Measurements from ENCODE around the gene CORO7.

The CORO7 gene

DNA sequence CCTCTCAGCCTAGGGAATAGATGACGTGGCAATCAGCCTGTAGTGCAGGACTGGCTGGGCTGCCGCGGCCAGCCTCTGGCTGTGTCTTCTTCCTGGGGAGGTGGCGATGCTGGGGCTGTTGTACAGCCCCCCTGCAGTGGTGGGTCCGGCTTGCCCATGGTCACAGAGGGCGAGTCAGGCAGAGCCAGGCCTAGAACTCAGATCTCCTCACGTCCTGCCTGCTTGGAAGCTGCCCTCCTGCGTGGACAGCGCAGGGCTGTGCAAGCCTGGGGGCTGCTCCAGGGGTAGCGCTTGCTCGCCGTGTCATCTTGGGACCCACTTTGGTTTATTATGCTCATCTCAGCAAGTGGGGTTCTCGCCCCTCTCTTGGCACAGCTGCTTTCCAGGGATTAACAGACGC is 38.7 kb upstream of the CORO7 start:
- Histone ChIP-seq H3K36me3 (ENCODE audit: control insufficient read depth, insufficient read depth, low read length) (peaks cover 36% of the 10 kb centered on the region), H3K27me3 (replicated peaks; ENCODE audit: control insufficient read depth, insufficient read depth, low read length) (no peaks in the 10 kb centered on the region), H3K4me3 (replicated peaks; ENCODE audit: low read depth, low read length) (no peak overlapping the region)
- DNase-seq (ENCODE audit: extremely low read depth, insufficient read length), result no peak
- TF ChIP-seq, protein P1, sequence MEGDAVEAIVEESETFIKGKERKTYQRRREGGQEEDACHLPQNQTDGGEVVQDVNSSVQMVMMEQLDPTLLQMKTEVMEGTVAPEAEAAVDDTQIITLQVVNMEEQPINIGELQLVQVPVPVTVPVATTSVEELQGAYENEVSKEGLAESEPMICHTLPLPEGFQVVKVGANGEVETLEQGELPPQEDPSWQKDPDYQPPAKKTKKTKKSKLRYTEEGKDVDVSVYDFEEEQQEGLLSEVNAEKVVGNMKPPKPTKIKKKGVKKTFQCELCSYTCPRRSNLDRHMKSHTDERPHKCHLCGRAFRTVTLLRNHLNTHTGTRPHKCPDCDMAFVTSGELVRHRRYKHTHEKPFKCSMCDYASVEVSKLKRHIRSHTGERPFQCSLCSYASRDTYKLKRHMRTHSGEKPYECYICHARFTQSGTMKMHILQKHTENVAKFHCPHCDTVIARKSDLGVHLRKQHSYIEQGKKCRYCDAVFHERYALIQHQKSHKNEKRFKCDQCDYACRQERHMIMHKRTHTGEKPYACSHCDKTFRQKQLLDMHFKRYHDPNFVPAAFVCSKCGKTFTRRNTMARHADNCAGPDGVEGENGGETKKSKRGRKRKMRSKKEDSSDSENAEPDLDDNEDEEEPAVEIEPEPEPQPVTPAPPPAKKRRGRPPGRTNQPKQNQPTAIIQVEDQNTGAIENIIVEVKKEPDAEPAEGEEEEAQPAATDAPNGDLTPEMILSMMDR (IDR thresholded peaks at IDR 0.05; ENCODE audit: insufficient read depth, low read length, poor library complexity, severe bottlenecking), result no peak

DNA sequence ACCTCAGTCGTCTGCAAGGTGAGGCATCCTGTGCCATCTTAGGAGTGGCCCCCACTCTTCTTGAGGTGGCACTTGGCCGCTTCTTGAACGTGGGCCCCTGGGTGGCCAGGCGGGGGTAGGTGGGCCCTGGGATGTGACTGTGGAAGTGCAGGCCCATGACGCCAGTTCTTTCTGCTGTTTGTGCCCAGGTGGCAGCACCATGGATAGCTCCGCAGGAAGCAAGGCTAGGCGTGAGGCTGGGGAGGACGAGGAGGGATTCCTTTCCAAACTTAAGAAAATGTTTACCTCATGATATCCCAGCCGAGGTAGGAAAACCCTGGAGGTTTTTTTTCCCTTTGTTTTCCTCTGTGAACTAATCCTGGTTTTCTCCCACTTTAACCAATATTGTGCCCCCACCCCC is 38.2 kb upstream of the CORO7 start:
- TF ChIP-seq, protein P1 (IDR thresholded peaks at IDR 0.05; ENCODE audit: insufficient read depth, low read length, poor library complexity, severe bottlenecking), result no peak

DNA sequence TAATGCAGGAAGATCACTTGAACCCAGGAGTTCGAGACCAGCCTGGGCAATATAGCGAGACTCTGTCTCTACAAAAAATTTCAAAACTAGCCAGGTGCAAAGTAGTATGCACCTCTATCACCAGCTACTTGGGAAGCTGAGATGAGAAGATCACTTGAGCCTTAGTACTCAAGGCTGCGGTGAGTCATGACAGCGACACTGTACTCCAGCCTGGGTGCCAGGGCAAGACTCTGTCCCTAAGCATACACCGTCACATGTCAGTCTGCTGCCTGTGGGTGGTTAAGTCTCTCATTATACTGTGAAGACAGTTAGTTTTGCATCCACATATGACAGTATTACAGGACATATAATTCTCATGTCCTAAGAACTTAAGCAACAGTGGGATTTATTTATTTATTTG is 36.3 kb upstream of the CORO7 start:
- H3K36me3 ChIP-seq (ENCODE audit: control insufficient read depth, insufficient read depth, low read length), result peaks cover 36% of the 10 kb centered on the region
- no peak for DNase-seq (ENCODE audit: extremely low read depth, insufficient read length)
- TF ChIP-seq, protein P1 (IDR thresholded peaks at IDR 0.05; ENCODE audit: insufficient read depth, low read length, poor library complexity, severe bottlenecking), result no peak

More for the DNA sequence above, 38.2 kb upstream of the CORO7 start:
- no peak overlapping the region for H3K4me3 ChIP-seq (replicated peaks; ENCODE audit: low read depth, low read length)
- no peak for DNase-seq (ENCODE audit: extremely low read depth, insufficient read length)
- H3K27me3 ChIP-seq (replicated peaks; ENCODE audit: control insufficient read depth, insufficient read depth, low read length), result no peaks in the 10 kb centered on the region
- H3K36me3 ChIP-seq (ENCODE audit: control insufficient read depth, insufficient read depth, low read length), result peaks cover 37% of the 10 kb centered on the region

DNA sequence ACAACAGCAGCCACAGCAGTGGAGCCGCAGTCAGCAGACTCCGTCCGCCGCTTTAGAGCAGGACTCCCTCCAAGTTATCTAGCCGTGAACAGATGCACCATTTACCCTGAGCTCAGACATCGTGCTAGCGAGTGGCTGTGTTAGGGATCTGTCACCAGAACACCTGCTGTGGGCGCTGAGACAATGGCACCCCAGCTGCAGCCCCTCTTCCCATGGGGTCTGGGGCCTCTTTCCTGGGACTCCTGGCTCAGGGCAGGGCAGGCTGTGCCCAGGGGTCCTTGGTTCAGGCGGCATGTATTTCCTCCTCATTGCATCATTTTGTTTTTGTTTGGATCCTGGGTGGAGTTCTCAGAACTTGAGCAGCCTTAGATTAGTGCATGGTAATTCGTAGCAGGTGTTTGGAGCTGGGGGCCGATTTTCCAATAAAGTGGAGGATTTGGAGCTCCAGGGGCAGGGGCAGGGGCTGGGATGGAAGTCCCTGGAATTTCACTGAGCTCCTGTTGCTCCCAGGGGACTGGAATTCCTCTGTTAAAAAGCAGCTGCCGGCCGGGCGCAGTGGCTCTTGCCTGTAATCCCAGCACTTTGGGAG is 34.6 kb upstream of the CORO7 start:
- TF ChIP-seq, protein P1 (IDR thresholded peaks at IDR 0.05; ENCODE audit: insufficient read depth, low read length, poor library complexity, severe bottlenecking), result no peak
- H3K36me3 ChIP-seq (ENCODE audit: control insufficient read depth, insufficient read depth, low read length), result peaks cover 39% of the 10 kb centered on the region
- H3K4me3 ChIP-seq (replicated peaks; ENCODE audit: low read depth, low read length), result no peak overlapping the region
- H3K27me3 ChIP-seq (replicated peaks; ENCODE audit: control insufficient read depth, insufficient read depth, low read length), result no peaks in the 10 kb centered on the region
- no peak for DNase-seq (ENCODE audit: extremely low read depth, insufficient read length)

More for the DNA sequence above, 36.3 kb upstream of the CORO7 start:
- Histone ChIP-seq H3K27me3 (replicated peaks; ENCODE audit: control insufficient read depth, insufficient read depth, low read length) (no peaks in the 10 kb centered on the region), H3K4me3 (replicated peaks; ENCODE audit: low read depth, low read length) (no peak overlapping the region)

DNA sequence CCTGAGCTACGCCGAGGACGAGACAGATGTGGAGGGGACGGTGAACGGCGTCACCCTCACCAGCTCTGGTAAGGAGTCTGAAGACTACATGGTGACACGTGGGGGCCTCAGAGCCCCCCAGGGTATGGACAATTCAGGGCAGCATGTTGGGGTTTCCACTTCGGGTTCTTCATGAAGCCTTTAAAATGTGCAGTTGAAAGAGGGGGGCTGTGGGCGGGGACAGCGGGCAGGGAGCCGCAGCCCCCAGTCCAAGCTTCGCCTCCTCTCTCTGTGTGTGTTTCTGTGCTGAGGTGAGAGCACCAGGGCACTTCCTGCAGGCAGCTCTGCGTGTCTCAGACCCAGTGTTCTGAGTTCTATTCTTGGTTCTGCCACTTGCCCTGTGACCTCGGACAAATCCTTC is 34.0 kb upstream of the CORO7 start:
- Histone ChIP-seq H3K4me3 (replicated peaks; ENCODE audit: low read depth, low read length) (no peak overlapping the region), H3K27me3 (replicated peaks; ENCODE audit: control insufficient read depth, insufficient read depth, low read length) (no peaks in the 10 kb centered on the region), H3K36me3 (ENCODE audit: control insufficient read depth, insufficient read depth, low read length) (peaks cover 35% of the 10 kb centered on the region)
- TF ChIP-seq, protein P1 (IDR thresholded peaks at IDR 0.05; ENCODE audit: insufficient read depth, low read length, poor library complexity, severe bottlenecking), result no peak
- no peak for DNase-seq (ENCODE audit: extremely low read depth, insufficient read length)

DNA sequence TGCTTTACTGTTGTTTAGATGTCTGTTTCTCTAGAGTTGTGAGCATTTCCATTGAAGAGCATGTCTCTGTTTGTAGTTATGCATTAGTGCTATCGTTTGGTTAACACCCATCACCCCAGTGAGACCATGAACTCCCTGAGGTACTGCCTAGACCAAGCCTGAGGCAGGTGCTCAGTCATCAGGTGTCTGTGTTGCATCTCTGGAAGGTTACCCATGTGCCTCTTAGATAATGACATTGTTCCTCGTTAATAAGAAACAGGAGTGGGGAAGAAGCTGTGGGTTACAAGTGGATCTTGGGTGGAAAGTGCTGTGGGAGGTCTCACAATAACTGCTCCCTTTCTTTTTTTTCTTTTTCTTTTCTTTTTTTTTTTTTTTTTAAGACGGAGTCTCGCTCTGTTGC is 27.6 kb upstream of the CORO7 start:
- TF ChIP-seq, protein P1 (IDR thresholded peaks at IDR 0.05; ENCODE audit: insufficient read depth, low read length, poor library complexity, severe bottlenecking), result no peak
- Histone ChIP-seq H3K4me3 (replicated peaks; ENCODE audit: low read depth, low read length) (no peak overlapping the region), H3K27me3 (replicated peaks; ENCODE audit: control insufficient read depth, insufficient read depth, low read length) (no peaks in the 10 kb centered on the region), H3K36me3 (ENCODE audit: control insufficient read depth, insufficient read depth, low read length) (peaks cover 49% of the 10 kb centered on the region)
- DNase-seq (ENCODE audit: extremely low read depth, insufficient read length), result no peak

Measured in GM06990 (cell line).